Erythroblast (primary cell): Measurements from ENCODE around the gene C11orf65.

Experiments used
- GATA1 ChIP-seq: IDR thresholded peaks from 2 replicates; pipeline ENCODE4 v1.6.1; 2011; ENCODE audit warnings: low read depth, mild to moderate bottlenecking, control low read depth, low read length, moderate library complexity
- POLR2A ChIP-seq: IDR thresholded peaks from 2 replicates; pipeline ENCODE4 v1.6.1; 2011; ENCODE audit warnings: mild to moderate bottlenecking, low read length

GRCh38 chr11:108338750-108339149 lies 128.6 kb downstream of the C11orf65 start:
- TF ChIP-seq POLR2A (no peak), GATA1 (no peak)
